Activated CD8-positive, alpha-beta memory T cell treated with anti-CD3 and anti-CD28 coated beads for 24 hours (primary cell): ENCODE data around the gene NPFF.
"Not testable (repeated sequence)": the region's sequence is repeated elsewhere in the genome, so short reads cannot be mapped to it uniquely, and the experiment has no call there.

Experiments
- DNase-seq: peaks from one replicate; pipeline ENCODE4 v3.0.0-alpha.2; 2020

NPFF gene

GRCh38 chr12:53506881-53507602 lies at the start of gene NPFF:
Gene NPFF (minus strand): TSS chr12:53507484. CDS start chr12:53507474, 10 bp downstream.
- DNase-seq, result no peak

GRCh38 chr12:53552361-53553327 lies 45.4 kb upstream of the NPFF start:
- no peak for DNase-seq

- no peak for DNase-seq
Observed at GRCh38 chr12:53551889-53552291, 44.6 kb upstream of the NPFF start.

GRCh38 chr12:53550595-53550994 lies 43.3 kb upstream of the NPFF start:
- no peak for DNase-seq

GRCh38 chr12:53550131-53550530 lies 42.8 kb upstream of the NPFF start:
- not testable (repeated sequence) for DNase-seq

- not testable (repeated sequence) for DNase-seq
Observed at GRCh38 chr12:53548354-53548753, 41.1 kb upstream of the NPFF start.

- DNase-seq, result no peak
Observed at GRCh38 chr12:53543539-53543938, 36.3 kb upstream of the NPFF start.

- no peak for DNase-seq
Observed at GRCh38 chr12:53539526-53539925, 32.2 kb upstream of the NPFF start.

GRCh38 chr12:53538209-53538689 lies 31.0 kb upstream of the NPFF start:
- DNase-seq, result no peak

- no peak for DNase-seq
Observed at GRCh38 chr12:53536962-53537361, 29.7 kb upstream of the NPFF start.

GRCh38 chr12:53533471-53533870 lies 26.2 kb upstream of the NPFF start:
- DNase-seq, result no peak

- DNase-seq, result no peak
Observed at GRCh38 chr12:53532524-53533445, 25.5 kb upstream of the NPFF start.

- no peak for DNase-seq
Observed at GRCh38 chr12:53532021-53532420, 24.7 kb upstream of the NPFF start.

GRCh38 chr12:53530920-53531319 lies 23.6 kb upstream of the NPFF start:
- no peak for DNase-seq

GRCh38 chr12:53530061-53530460 lies 22.8 kb upstream of the NPFF start:
- no peak for DNase-seq

- no peak for DNase-seq
Observed at GRCh38 chr12:53524476-53524875, 17.2 kb upstream of the NPFF start.

- DNase-seq, result no peak
Observed at GRCh38 chr12:53523131-53523530, 15.8 kb upstream of the NPFF start.

- DNase-seq, result no peak
Observed at GRCh38 chr12:53518381-53518780, 11.1 kb upstream of the NPFF start.

- no peak for DNase-seq
Observed at GRCh38 chr12:53516758-53517455, 9.6 kb upstream of the NPFF start.

GRCh38 chr12:53515291-53515680 lies 8.0 kb upstream of the NPFF start:
- no peak for DNase-seq

- DNase-seq, result no peak
Observed at GRCh38 chr12:53514628-53515290, 7.5 kb upstream of the NPFF start.
